Measurements from ENCODE around the gene RPS16.

The RPS16 gene

GRCh38 chr19:39417463-39418181, 18.1 kb downstream of the RPS16 start:
- no peak overlapping the region for H3K27ac ChIP-seq
- TF ChIP-seq CTCF (IDR thresholded peaks at IDR 0.05) (no peak), ZFX (IDR thresholded peaks at IDR 0.05; ENCODE audit: borderline replicate concordance) (no peak)

- TF ChIP-seq ZFX (IDR thresholded peaks at IDR 0.05; ENCODE audit: borderline replicate concordance) (no peak), CTCF (IDR thresholded peaks at IDR 0.05) (no peak)
- H3K27ac ChIP-seq, result no peak overlapping the region
These were observed 19.3 kb downstream of the RPS16 start for GRCh38 chr19:39416152-39417120.

GRCh38 chr19:39415111-39416046, 20.4 kb downstream of the RPS16 start:
- TF ChIP-seq ZFX (IDR thresholded peaks at IDR 0.05; ENCODE audit: borderline replicate concordance), result no peak
- no peak for TF ChIP-seq CTCF (IDR thresholded peaks at IDR 0.05)
- no peak overlapping the region for H3K27ac ChIP-seq

GRCh38 chr19:39413911-39414608, 21.7 kb downstream of the RPS16 start:
- TF ChIP-seq ZFX (IDR thresholded peaks at IDR 0.05; ENCODE audit: borderline replicate concordance) (no peak), CTCF (IDR thresholded peaks at IDR 0.05) (peak; percentile 38)
- no peak overlapping the region; the same call in 1 of the 2 replicates for H3K27ac ChIP-seq

- TF ChIP-seq ZFX (IDR thresholded peaks at IDR 0.05; ENCODE audit: borderline replicate concordance), result no peak
- no peak for TF ChIP-seq CTCF (IDR thresholded peaks at IDR 0.05)
These were observed 22.4 kb downstream of the RPS16 start for GRCh38 chr19:39413272-39413910.

GRCh38 chr19:39412867-39413271, 22.9 kb downstream of the RPS16 start:
- peak overlapping the region; percentile 98 for H3K27ac ChIP-seq
- TF ChIP-seq CTCF (IDR thresholded peaks at IDR 0.05) (no peak; the same call in 1 of the 2 replicates), ZFX (IDR thresholded peaks at IDR 0.05; ENCODE audit: borderline replicate concordance) (no peak)

More at GRCh38 chr19:39413272-39413910, 22.4 kb downstream of the RPS16 start:
- peak overlapping the region; percentile 98 for H3K27ac ChIP-seq
